Testis (tissue), 2 donors: Measurements from ENCODE around the gene FAM241B.

Experiments
- CTCF ChIP-seq, 3 experiments: fragments of 450-650 bp in 2 of 3; fragments of 200-600 bp in 1 of 3; sonication (generic) in 1 of 3; IDR thresholded peaks; one replicate each; pipeline ENCODE4 v1.5.1; 2016 to 2019; ENCODE audit warnings: antibody characterized with exemption in 3 of 3, mild to moderate bottlenecking in 2 of 3, moderate library complexity in 1 of 3
- POLR2A ChIP-seq: fragments of 450-650 bp; IDR thresholded peaks from one replicate; pipeline ENCODE4 v1.6.1; 2017; ENCODE audit warnings: antibody characterized with exemption, mild to moderate bottlenecking, moderate library complexity

- no peak for TF ChIP-seq POLR2A
- TF ChIP-seq CTCF (IDR thresholded peaks at IDR 0.05) = no peak
These were observed 11.3 kb upstream of the FAM241B start for GRCh38 chr10:69618746-69619145.
